Nephron (organoid): ENCODE measurements around the gene SIKE1.

Source experiments
- H3K27ac Mint-ChIP-seq, 3 experiments: 2 replicates each; pipeline ENCODE4 v1.8.0; 2020; ENCODE audit warnings: mixed read lengths in 3 of 3, mild to moderate bottlenecking in 2 of 3, moderate library complexity in 1 of 3
- H3K27me3 Mint-ChIP-seq: 2 replicates; pipeline ENCODE4 v1.8.0; 2021; ENCODE audit warnings: low read depth, mild to moderate bottlenecking, moderate library complexity, mixed read lengths
- H3K36me3 Mint-ChIP-seq: 2 replicates; pipeline ENCODE4 v1.8.0; 2020; ENCODE audit warnings: low read depth, mixed read lengths
- H3K4me1 Mint-ChIP-seq: 2 replicates; pipeline ENCODE4 v1.8.0; 2020; ENCODE audit warnings: mixed read lengths
- H3K4me3 Mint-ChIP-seq, 3 experiments: 2 replicates each; pipeline ENCODE4 v1.8.0; 2020; ENCODE audit warnings: mild to moderate bottlenecking in 3 of 3, mixed read lengths in 3 of 3, moderate library complexity in 2 of 3
- H3K9me3 Mint-ChIP-seq: 2 replicates; pipeline ENCODE4 v1.8.0; 2020; ENCODE audit warnings: mixed read lengths
- CTCF ChIP-seq, 3 experiments: fragments of 200-600 bp; sonication (generic); IDR thresholded peaks; one replicate each; pipeline ENCODE4 v1.5.0; 2021; ENCODE audit warnings: antibody characterized with exemption in 3 of 3; ENCODE audit not compliant: unreplicated experiment in 3 of 3

SIKE1 gene

DNA sequence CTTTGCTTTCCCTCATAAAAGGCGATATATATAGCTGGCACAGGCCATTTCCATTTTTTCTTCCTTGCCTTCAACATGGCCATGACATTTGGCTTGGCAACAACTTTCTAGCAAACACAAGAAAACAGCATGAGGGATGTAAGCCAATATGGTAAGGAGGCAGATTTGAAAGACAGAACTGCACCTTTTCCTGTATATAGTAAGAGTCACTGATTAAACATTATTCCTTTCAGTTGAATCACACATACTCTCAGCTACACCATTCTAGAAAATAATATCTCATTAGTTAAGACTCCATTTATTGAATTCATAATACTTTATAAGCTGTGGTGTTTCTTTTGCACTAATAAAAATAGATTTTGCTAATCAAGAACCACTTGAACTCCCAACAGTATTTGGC lies 9.5 kb downstream of the SIKE1 start:
- no peak for TF ChIP-seq CTCF (IDR thresholded peaks at IDR 0.05; ENCODE audit: unreplicated experiment in 3 of 3)
- no peak overlapping the region for H3K4me3 Mint-ChIP-seq
- H3K4me1 Mint-ChIP-seq: no peaks in the 10 kb centered on the region
- no peak overlapping the region for H3K27ac Mint-ChIP-seq
- no peaks in the 10 kb centered on the region for H3K27me3 Mint-ChIP-seq
- H3K9me3 Mint-ChIP-seq: no peaks in the 10 kb centered on the region
- H3K36me3 Mint-ChIP-seq: peaks cover 34% of the 10 kb centered on the region

GRCh38 chr1:114764689-114765088 lies 15.8 kb downstream of the SIKE1 start:
- H3K36me3 Mint-ChIP-seq: peaks cover 7% of the 10 kb centered on the region
- TF ChIP-seq CTCF (IDR thresholded peaks at IDR 0.05; ENCODE audit: unreplicated experiment in 3 of 3): no peak
- H3K27ac Mint-ChIP-seq: no peak overlapping the region
- no peaks in the 10 kb centered on the region for H3K27me3 Mint-ChIP-seq
- H3K9me3 Mint-ChIP-seq: no peaks in the 10 kb centered on the region
- no peak overlapping the region for H3K4me3 Mint-ChIP-seq
- no peaks in the 10 kb centered on the region for H3K4me1 Mint-ChIP-seq

DNA sequence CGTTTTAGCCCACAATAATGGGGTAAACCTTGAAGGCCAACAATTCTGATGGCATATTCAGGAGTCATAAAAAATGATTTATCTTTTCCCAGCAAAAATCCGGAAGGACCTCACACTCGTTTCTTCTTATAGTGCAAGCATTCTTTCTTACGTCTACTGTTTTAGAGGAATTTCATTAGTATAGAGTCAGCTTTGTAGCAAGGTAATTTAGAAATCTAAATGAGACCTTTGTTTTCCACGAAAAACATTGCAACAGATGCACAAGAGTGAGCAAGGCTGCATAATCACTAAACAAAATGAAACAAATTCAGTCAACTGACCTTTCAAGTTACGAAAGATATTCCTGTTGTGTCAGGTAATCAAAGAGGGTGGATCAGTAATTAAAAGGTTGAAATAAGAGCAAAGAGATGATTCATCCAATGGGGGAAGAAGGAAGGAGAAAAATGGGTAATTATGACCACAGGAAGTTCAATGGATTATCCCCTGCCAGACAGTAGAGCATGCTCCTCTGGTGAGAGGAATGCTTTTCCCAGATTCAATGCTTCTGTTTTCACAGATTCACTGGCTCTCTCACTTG lies 22.1 kb downstream of the SIKE1 start:
- Mint-ChIP-seq H3K4me3 (peak overlapping the region; percentile 98 to 100 (median 99)), H3K36me3 (peaks cover 4% of the 10 kb centered on the region), H3K27ac (peak overlapping the region; percentile 99 to 100 (median 100)), H3K4me1 (peaks cover 39% of the 10 kb centered on the region), H3K9me3 (no peaks in the 10 kb centered on the region), H3K27me3 (no peaks in the 10 kb centered on the region)
- TF ChIP-seq CTCF (IDR thresholded peaks at IDR 0.05; ENCODE audit: unreplicated experiment in 3 of 3): peak in 1 of 3 experiments; percentile 2

DNA sequence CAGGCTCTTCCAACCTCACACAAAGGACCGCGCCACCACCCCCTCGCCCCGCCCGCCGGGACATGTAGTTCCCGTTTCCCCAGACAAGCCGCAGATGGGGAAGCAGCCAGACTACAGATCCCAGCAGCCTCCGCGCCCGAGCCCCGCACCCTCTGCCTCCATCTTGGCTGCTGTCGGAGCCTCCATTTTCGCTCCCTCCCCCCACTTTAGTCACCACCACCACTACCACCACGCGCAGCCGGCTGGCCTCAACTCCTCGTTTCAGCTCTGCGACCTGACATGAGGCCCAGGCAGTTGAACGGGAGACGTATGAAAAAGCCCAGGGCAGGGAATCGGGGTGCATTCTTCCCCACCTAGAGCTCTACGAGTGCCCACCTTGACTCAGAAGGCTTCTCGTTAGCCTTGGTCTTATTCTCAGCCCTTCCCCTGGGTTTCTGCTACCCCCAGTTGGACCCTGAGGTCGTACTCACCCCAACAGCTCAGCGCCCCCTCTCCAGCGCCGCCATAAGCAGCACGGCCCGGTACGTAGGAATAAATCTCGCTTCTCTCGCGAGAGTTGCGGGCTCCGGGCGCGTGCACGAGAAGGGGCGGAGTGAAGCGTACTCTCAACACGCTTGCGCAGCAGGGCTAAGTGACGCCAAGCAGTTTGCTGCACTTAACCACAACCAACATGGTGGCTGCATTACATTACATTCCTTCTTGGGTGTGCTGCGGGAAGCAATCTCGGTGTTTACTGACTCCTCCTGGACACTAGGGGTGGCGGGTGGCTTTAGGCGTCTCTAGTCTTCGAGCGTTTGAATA lies 22.8 kb downstream of the SIKE1 start, which contains the start of gene CSDE1:
CSDE1 (minus strand) TSS at position 530 of the 801 bp plus-strand sequence. CDS start 18,094 bp downstream, outside the sequence.
- Mint-ChIP-seq H3K27ac (peak within 1 kb of the TSS; percentile 99 to 100 (median 100)), H3K4me3 (peak within 1 kb of the TSS; percentile 98 to 100 (median 99)), H3K9me3 (no peaks in the 10 kb centered on the region), H3K4me1 (peaks cover 43% of the 10 kb centered on the region), H3K27me3 (no peaks in the 10 kb centered on the region), H3K36me3 (peaks cover 4% of the 10 kb centered on the region)
- TF ChIP-seq CTCF (IDR thresholded peaks at IDR 0.05; ENCODE audit: unreplicated experiment in 3 of 3): peak; percentile 39 to 55 (median 49)

DNA sequence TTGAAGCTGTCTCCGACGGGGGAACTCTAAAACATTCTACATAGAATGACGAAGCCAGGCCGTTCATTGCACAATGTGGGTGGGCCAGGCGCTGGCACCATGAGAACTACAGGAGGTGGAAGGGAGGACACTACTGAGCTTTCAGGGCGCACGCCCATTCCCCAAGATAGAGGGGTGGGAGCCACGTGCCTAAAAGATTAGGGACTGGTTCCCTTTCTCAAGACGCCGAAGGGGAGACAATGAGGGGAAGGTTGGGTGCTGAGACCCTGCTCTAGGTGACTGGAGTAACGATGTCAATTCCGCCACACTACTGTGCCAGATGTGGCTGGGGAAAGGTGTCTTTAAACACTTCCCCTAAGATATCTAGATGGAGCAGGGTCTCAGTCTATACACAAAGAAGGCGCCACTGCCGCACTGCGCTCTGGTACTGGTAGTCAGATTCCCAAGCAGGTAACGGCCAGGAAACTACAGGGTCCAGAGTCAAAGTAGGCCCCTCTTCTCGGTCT lies 23.5 kb downstream of the SIKE1 start:
- H3K36me3 Mint-ChIP-seq: peaks cover 4% of the 10 kb centered on the region
- H3K9me3 Mint-ChIP-seq: no peaks in the 10 kb centered on the region
- no peaks in the 10 kb centered on the region for H3K27me3 Mint-ChIP-seq
- H3K4me1 Mint-ChIP-seq: peaks cover 50% of the 10 kb centered on the region
- H3K4me3 Mint-ChIP-seq: peak overlapping the region; percentile 98 to 100 (median 99)
- H3K27ac Mint-ChIP-seq: peak overlapping the region; percentile 99 to 100 (median 100)
- no peak for TF ChIP-seq CTCF (IDR thresholded peaks at IDR 0.05; ENCODE audit: unreplicated experiment in 3 of 3)
